Measurements from ENCODE around the gene HMGXB3. TPM values are rescaled to one million over a fixed set of nuclear protein-coding genes. Genes with fewer than 3 reads are reported as not detected.
A peak's percentile ranks its signal among the peaks of the same experiment; 100 is the strongest.

Gene HMGXB3
- total RNA-seq, 1 donor from 2014 or later, result 23.1 TPM

GRCh38 chr5:150058480-150059126, 58.1 kb downstream of the HMGXB3 start:
- Histone ChIP-seq H3K27me3 (no peaks in the 10 kb centered on the region), H3K79me2 (ENCODE audit: low read depth) (no peaks in the 10 kb centered on the region), H3K4me2 (no peak overlapping the region), H3F3A (ENCODE audit: low read depth) (no peaks in the 10 kb centered on the region), H3K9ac (no peak overlapping the region), H2AFZ (replicated peaks) (no peak overlapping the region), H3K36me3 (no peaks in the 10 kb centered on the region), H3K9me3 (ENCODE audit: low read depth) (no peaks in the 10 kb centered on the region), H3K4me1 (peaks cover 5% of the 10 kb centered on the region), H3K4me3 (no peak overlapping the region), H3K27ac (no peak overlapping the region), H4K20me1 (ENCODE audit: low read depth) (no peaks in the 10 kb centered on the region)
- no peak for DNase-seq (ENCODE audit: low spot score)
- H3K4me3 Mint-ChIP-seq, result no peak overlapping the region
- H3K4me1 Mint-ChIP-seq, result peaks cover 14% of the 10 kb centered on the region
- H3K27ac Mint-ChIP-seq, result peak overlapping the region; percentile 40
- TF ChIP-seq EZH2phosphoT487 (IDR thresholded peaks at IDR 0.05), result no peak
- no peak for TF ChIP-seq EZH2 (IDR thresholded peaks at IDR 0.05)
- TF ChIP-seq CTCF (IDR thresholded peaks at IDR 0.05), result no peak
- H3K36me3 Mint-ChIP-seq, result no peaks in the 10 kb centered on the region
- peaks cover 8% of the 10 kb centered on the region for H3K27me3 Mint-ChIP-seq (ENCODE audit: insufficient read depth, low read depth)
- H3K9me3 Mint-ChIP-seq, result no peaks in the 10 kb centered on the region

- no peak for DNase-seq (ENCODE audit: low spot score)
- H2AFZ ChIP-seq (replicated peaks), result no peak overlapping the region
- TF ChIP-seq CTCF (IDR thresholded peaks at IDR 0.05) (no peak), EZH2 (IDR thresholded peaks at IDR 0.05) (no peak), EZH2phosphoT487 (IDR thresholded peaks at IDR 0.05) (no peak)
- no peaks in the 10 kb centered on the region for H3K36me3 ChIP-seq
- H3K27me3 ChIP-seq, result no peaks in the 10 kb centered on the region
- Mint-ChIP-seq H3K4me1 (peaks cover 20% of the 10 kb centered on the region), H3K9me3 (no peaks in the 10 kb centered on the region), H3K27me3 (ENCODE audit: insufficient read depth, low read depth) (peaks cover 8% of the 10 kb centered on the region), H3K36me3 (no peaks in the 10 kb centered on the region), H3K4me3 (no peak overlapping the region), H3K27ac (no peak overlapping the region)
- no peak overlapping the region for H3K4me3 ChIP-seq
- H3K4me1 ChIP-seq, result peaks cover 12% of the 10 kb centered on the region
- H3K27ac ChIP-seq, result no peak overlapping the region
- H3K4me2 ChIP-seq, result no peak overlapping the region
- H3K79me2 ChIP-seq (ENCODE audit: low read depth), result no peaks in the 10 kb centered on the region
- no peaks in the 10 kb centered on the region for H4K20me1 ChIP-seq (ENCODE audit: low read depth)
- H3K9me3 ChIP-seq (ENCODE audit: low read depth), result no peaks in the 10 kb centered on the region
- no peak overlapping the region for H3K9ac ChIP-seq
- no peaks in the 10 kb centered on the region for H3F3A ChIP-seq (ENCODE audit: low read depth)
Observed at GRCh38 chr5:150059623-150060022, 59.1 kb downstream of the HMGXB3 start.

GRCh38 chr5:150060471-150060870, 59.9 kb downstream of the HMGXB3 start:
- Histone ChIP-seq H3K27ac (no peak overlapping the region), H3F3A (ENCODE audit: low read depth) (no peaks in the 10 kb centered on the region), H3K4me2 (no peak overlapping the region), H4K20me1 (ENCODE audit: low read depth) (no peaks in the 10 kb centered on the region), H3K79me2 (ENCODE audit: low read depth) (no peaks in the 10 kb centered on the region), H3K4me1 (peaks cover 20% of the 10 kb centered on the region), H3K36me3 (no peaks in the 10 kb centered on the region), H2AFZ (replicated peaks) (no peak overlapping the region), H3K27me3 (no peaks in the 10 kb centered on the region), H3K4me3 (no peak overlapping the region), H3K9me3 (ENCODE audit: low read depth) (no peaks in the 10 kb centered on the region), H3K9ac (no peak overlapping the region)
- H3K36me3 Mint-ChIP-seq, result no peaks in the 10 kb centered on the region
- TF ChIP-seq EZH2 (IDR thresholded peaks at IDR 0.05), result no peak
- no peak for TF ChIP-seq CTCF (IDR thresholded peaks at IDR 0.05)
- no peak for TF ChIP-seq EZH2phosphoT487 (IDR thresholded peaks at IDR 0.05)
- peaks cover 8% of the 10 kb centered on the region for H3K27me3 Mint-ChIP-seq (ENCODE audit: insufficient read depth, low read depth)
- H3K9me3 Mint-ChIP-seq, result no peaks in the 10 kb centered on the region
- no peak overlapping the region for H3K4me3 Mint-ChIP-seq
- peaks cover 28% of the 10 kb centered on the region for H3K4me1 Mint-ChIP-seq
- no peak overlapping the region for H3K27ac Mint-ChIP-seq
- no peak for DNase-seq (ENCODE audit: low spot score)

Data from neural progenitor cell (in vitro differentiated cells).